Liver (tissue), 9 donors: Measurements from ENCODE around the gene TMEM242. TPM values are rescaled to one million over a fixed set of nuclear protein-coding genes. Genes with fewer than 3 reads are reported as not detected.

ENCODE experiments used
- DNase-seq: peaks from one replicate; pipeline ENCODE4 v3.0.0-alpha.2; 2017; ENCODE audit warnings: low spot score
- H3K27ac ChIP-seq, 2 donors: one replicate each; pipeline ENCODE4 v1.7.0; 2013; ENCODE audit warnings: inconsistent platforms in 2 of 2, low read length in 2 of 2, control low read depth in 1 of 2, low read depth in 1 of 2, mild to moderate bottlenecking in 1 of 2
- H3K27me3 ChIP-seq, 4 donors: one replicate each; pipeline versions ENCODE4 v1.6.1 to v1.7.0; 2013; ENCODE audit warnings: low read length in 3 of 4, inconsistent platforms in 1 of 4, mild to moderate bottlenecking in 1 of 4, moderate library complexity in 1 of 4; ENCODE audit not compliant: control insufficient read depth in 4 of 4, insufficient read depth in 4 of 4
- H3K36me3 ChIP-seq, 4 donors: one replicate each; pipeline versions ENCODE4 v1.6.1 to v1.7.0; 2013; ENCODE audit warnings: low read length in 3 of 4, mild to moderate bottlenecking in 3 of 4, low read depth in 1 of 4, moderate library complexity in 1 of 4; ENCODE audit not compliant: control insufficient read depth in 4 of 4, insufficient read depth in 3 of 4
- H3K4me1 ChIP-seq, 4 donors: one replicate each; pipeline versions ENCODE4 v1.6.1 to v1.7.0; 2013; ENCODE audit warnings: low read length in 3 of 4, mild to moderate bottlenecking in 3 of 4, moderate library complexity in 1 of 4; ENCODE audit not compliant: control insufficient read depth in 4 of 4, insufficient read depth in 4 of 4
- H3K4me3 ChIP-seq, 3 donors: one replicate each; pipeline versions ENCODE4 v1.6.1 to v1.7.0; 2013; ENCODE audit warnings: low read length in 3 of 3, control low read depth in 1 of 3, low read depth in 1 of 3, mild to moderate bottlenecking in 1 of 3
- H3K9ac ChIP-seq, 2 donors: one replicate each; pipeline ENCODE4 v1.7.0; 2013; ENCODE audit warnings: low read length in 2 of 2, mild to moderate bottlenecking in 2 of 2, moderate library complexity in 2 of 2, control low read depth in 1 of 2, low read depth in 1 of 2
- H3K9me3 ChIP-seq, 4 donors: one replicate each; pipeline versions ENCODE4 v1.6.1 to v1.7.0; 2013; ENCODE audit warnings: low read length in 3 of 4; ENCODE audit not compliant: control insufficient read depth in 4 of 4
- EGR1 ChIP-seq, 2 donors: IDR thresholded peaks; 2 replicates each; pipeline ENCODE4 v1.6.1; 2016 to 2018; ENCODE audit warnings: antibody characterized with exemption in 2 of 2, low read depth in 2 of 2
- FOXA1 ChIP-seq: IDR thresholded peaks from 2 replicates; pipeline ENCODE4 v1.6.1; 2016; ENCODE audit warnings: antibody characterized with exemption
- FOXA2 ChIP-seq: IDR thresholded peaks from 2 replicates; pipeline ENCODE4 v1.6.1; 2016; ENCODE audit warnings: antibody characterized with exemption
- GABPA ChIP-seq, 2 donors: IDR thresholded peaks in 1 of 2; conservative IDR thresholded peaks in 1 of 2; 2 replicates each; pipeline ENCODE4 v1.6.1; 2016; ENCODE audit warnings: antibody characterized with exemption in 2 of 2, mild to moderate bottlenecking in 1 of 2, moderate library complexity in 1 of 2
- HNF4A ChIP-seq, 2 donors: conservative IDR thresholded peaks; 2 replicates each; pipeline ENCODE4 v1.6.1; 2016; ENCODE audit warnings: antibody characterized with exemption in 2 of 2, mild to moderate bottlenecking in 2 of 2
- HNF4G ChIP-seq: IDR thresholded peaks from 2 replicates; pipeline ENCODE4 v1.6.1; 2016; ENCODE audit warnings: antibody characterized with exemption
- JUND ChIP-seq, 2 donors: IDR thresholded peaks; 2 replicates each; pipeline ENCODE4 v1.6.1; 2016; ENCODE audit warnings: antibody characterized with exemption in 2 of 2
- NR2F2 ChIP-seq: IDR thresholded peaks from 2 replicates; pipeline ENCODE4 v1.6.1; 2016; ENCODE audit warnings: antibody characterized with exemption
- RAD21 ChIP-seq, 2 donors: IDR thresholded peaks; 2 replicates each; pipeline ENCODE4 v1.6.1; 2016; ENCODE audit warnings: antibody characterized with exemption in 2 of 2, mild to moderate bottlenecking in 2 of 2
- RXRA ChIP-seq, 2 donors: IDR thresholded peaks; 2 replicates each; pipeline ENCODE4 v1.6.1; 2017 to 2018; ENCODE audit warnings: antibody characterized with exemption in 2 of 2, mild to moderate bottlenecking in 1 of 2
- SP1 ChIP-seq: IDR thresholded peaks from 2 replicates; pipeline ENCODE4 v1.6.1; 2018; ENCODE audit warnings: antibody characterized with exemption, mild to moderate bottlenecking
- TAF1 ChIP-seq: conservative IDR thresholded peaks from 2 replicates; pipeline ENCODE4 v1.6.1; 2016; ENCODE audit warnings: antibody characterized with exemption, mild to moderate bottlenecking
- YY1 ChIP-seq: IDR thresholded peaks from 2 replicates; pipeline ENCODE4 v1.6.1; 2016; ENCODE audit warnings: antibody characterized with exemption, mild to moderate bottlenecking
- WGBS: extraction: QIAGEN DNeasy Blood & Tissue Kit; methylation state at CpG from one replicate; pipeline ENCODE4 v1.1.7; 2013; 5-methylcytosine and 5-hydroxymethylcytosine counted together
- polyA plus RNA-seq, 2 donors: library from polyadenylated mRNA; stranded (reverse) in 1 of 2; unstranded in 1 of 2; fragments of 200-250 nt in 1 of 2; fragments of >200 nt in 1 of 2; fragmentation: Nextera tagmentation in 1 of 2; extraction: Ambion mirVana in 1 of 2; gene quantifications; one replicate each; pipeline versions ENCODE4 v1.2.1 to v1.2.3, GENCODE V29; 2013 to 2015
- total RNA-seq, 2 donors: library from RNA; depleted of rRNA; stranded (reverse); fragments of >200 nt; gene quantifications; one replicate each; pipeline ENCODE4 v1.2.3, GENCODE V29; 2014
- TF ChIP-seq, protein P1 (sequence below): fragments of 150-350 bp; IDR thresholded peaks from 2 replicates; pipeline ENCODE4 v1.5.1; 2017; ENCODE audit warnings: improper control_type of control experiment, low read depth, low read length; ENCODE audit not compliant: missing input control
- TF ChIP-seq, protein P2 (sequence below): IDR thresholded peaks from 2 replicates; pipeline ENCODE4 v1.6.1; 2016; ENCODE audit warnings: antibody characterized with exemption, mild to moderate bottlenecking
- TF ChIP-seq, protein P3 (sequence below): IDR thresholded peaks from 2 replicates; pipeline ENCODE4 v1.6.1; 2016; ENCODE audit warnings: antibody characterized with exemption
- TF ChIP-seq, protein P4 (sequence below): IDR thresholded peaks from 2 replicates; pipeline ENCODE4 v1.6.1; 2016; ENCODE audit warnings: antibody characterized with exemption
- TF ChIP-seq, protein P5 (sequence below): IDR thresholded peaks from 2 replicates; pipeline ENCODE4 v1.6.1; 2016; ENCODE audit warnings: antibody characterized with exemption
- donor health status: healthy.
- donor health status: healthy.
- donor health status: healthy.
- donor health status: healthy.
- donor health status: healthy.

Gene TMEM242
- total and polyA plus RNA-seq, 4 donors: 3.7 to 10.2 (median 6.1) TPM

DNA sequence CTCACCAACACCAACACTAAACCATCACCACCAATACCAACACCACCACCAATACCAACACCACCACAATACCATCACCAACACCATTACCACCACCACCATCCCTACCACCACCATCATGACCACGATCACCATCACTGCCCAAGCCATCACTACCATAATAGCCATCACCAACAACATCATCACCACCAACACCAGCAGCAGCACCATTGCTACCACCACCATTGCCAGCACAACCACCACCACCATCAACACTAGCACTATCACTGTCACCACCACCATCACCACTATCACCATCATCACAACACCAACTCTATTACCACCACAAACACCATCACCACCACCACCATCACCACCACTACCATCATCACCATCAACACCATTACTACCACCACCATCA, 53.0 kb downstream of the TMEM242 start:
- Histone ChIP-seq H3K27ac (no peak overlapping the region), H3K27me3 (no peaks in the 10 kb centered on the region), H3K36me3 (no peaks in the 10 kb centered on the region), H3K9ac (no peak overlapping the region), H3K4me1 (peaks cover 0 to 15% (median 5%) of the 10 kb centered on the region in 4 donors), H3K9me3 (no peaks in the 10 kb centered on the region), H3K4me3 (no peak overlapping the region)
- 88% methylated on average over 1 of the region's 1 CpG for WGBS
- TF ChIP-seq FOXA1 (no peak), YY1 (no peak)
- TF ChIP-seq, protein P1, sequence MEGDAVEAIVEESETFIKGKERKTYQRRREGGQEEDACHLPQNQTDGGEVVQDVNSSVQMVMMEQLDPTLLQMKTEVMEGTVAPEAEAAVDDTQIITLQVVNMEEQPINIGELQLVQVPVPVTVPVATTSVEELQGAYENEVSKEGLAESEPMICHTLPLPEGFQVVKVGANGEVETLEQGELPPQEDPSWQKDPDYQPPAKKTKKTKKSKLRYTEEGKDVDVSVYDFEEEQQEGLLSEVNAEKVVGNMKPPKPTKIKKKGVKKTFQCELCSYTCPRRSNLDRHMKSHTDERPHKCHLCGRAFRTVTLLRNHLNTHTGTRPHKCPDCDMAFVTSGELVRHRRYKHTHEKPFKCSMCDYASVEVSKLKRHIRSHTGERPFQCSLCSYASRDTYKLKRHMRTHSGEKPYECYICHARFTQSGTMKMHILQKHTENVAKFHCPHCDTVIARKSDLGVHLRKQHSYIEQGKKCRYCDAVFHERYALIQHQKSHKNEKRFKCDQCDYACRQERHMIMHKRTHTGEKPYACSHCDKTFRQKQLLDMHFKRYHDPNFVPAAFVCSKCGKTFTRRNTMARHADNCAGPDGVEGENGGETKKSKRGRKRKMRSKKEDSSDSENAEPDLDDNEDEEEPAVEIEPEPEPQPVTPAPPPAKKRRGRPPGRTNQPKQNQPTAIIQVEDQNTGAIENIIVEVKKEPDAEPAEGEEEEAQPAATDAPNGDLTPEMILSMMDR: no peak
- no peak for DNase-seq

DNA sequence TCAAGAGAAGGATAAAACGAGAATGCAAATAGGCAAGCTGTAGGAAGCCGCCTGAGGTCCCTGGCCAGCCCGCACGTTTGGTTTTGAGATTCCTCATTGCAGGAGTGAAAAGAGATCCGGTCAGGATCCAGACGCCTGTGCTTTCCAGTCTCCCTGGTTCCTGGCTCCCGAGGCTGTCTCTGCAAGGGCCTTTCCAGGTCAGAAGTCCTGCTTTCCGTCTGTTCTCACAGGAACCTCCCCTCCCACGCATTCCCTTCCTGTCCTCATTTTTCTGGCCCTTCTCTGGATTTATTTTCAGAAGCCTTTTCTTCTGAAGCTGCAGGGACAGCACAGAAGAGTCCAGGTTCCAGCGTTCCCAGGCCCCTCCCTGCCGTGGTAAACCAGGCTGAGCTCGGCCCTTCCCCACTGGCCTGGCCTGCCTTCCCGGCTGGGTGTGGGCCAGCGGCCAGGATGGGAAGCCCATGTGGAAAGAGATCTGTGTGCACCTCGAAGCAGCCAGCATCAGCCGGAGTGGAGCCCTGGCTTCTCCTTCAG, 54.0 kb downstream of the TMEM242 start:
- no peak overlapping the region for H3K9ac ChIP-seq
- H3K36me3 ChIP-seq: no peaks in the 10 kb centered on the region
- TF ChIP-seq TAF1 (no peak), NR2F2 (peak; percentile 91), FOXA1 (no peak), EGR1 (IDR thresholded peaks at IDR 0.05; ENCODE audit: low read depth in 2 of 2) (peak in 1 of 2 donors; percentile 42), HNF4A (conservative IDR thresholded peaks at IDR 0.05) (no peak), YY1 (peak; percentile 27), RAD21 (IDR thresholded peaks at IDR 0.05) (peak in 1 of 2 donors; percentile 37), RXRA (IDR thresholded peaks at IDR 0.05) (peak in 1 of 2 donors; percentile 4), JUND (IDR thresholded peaks at IDR 0.05) (no peak), SP1 (peak; percentile 46), GABPA (IDR thresholded peaks at IDR 0.05 in 1 of 2, conservative IDR thresholded peaks at IDR 0.05 in 1 of 2) (no peak), FOXA2 (no peak), HNF4G (no peak)
- TF ChIP-seq, protein P2, sequence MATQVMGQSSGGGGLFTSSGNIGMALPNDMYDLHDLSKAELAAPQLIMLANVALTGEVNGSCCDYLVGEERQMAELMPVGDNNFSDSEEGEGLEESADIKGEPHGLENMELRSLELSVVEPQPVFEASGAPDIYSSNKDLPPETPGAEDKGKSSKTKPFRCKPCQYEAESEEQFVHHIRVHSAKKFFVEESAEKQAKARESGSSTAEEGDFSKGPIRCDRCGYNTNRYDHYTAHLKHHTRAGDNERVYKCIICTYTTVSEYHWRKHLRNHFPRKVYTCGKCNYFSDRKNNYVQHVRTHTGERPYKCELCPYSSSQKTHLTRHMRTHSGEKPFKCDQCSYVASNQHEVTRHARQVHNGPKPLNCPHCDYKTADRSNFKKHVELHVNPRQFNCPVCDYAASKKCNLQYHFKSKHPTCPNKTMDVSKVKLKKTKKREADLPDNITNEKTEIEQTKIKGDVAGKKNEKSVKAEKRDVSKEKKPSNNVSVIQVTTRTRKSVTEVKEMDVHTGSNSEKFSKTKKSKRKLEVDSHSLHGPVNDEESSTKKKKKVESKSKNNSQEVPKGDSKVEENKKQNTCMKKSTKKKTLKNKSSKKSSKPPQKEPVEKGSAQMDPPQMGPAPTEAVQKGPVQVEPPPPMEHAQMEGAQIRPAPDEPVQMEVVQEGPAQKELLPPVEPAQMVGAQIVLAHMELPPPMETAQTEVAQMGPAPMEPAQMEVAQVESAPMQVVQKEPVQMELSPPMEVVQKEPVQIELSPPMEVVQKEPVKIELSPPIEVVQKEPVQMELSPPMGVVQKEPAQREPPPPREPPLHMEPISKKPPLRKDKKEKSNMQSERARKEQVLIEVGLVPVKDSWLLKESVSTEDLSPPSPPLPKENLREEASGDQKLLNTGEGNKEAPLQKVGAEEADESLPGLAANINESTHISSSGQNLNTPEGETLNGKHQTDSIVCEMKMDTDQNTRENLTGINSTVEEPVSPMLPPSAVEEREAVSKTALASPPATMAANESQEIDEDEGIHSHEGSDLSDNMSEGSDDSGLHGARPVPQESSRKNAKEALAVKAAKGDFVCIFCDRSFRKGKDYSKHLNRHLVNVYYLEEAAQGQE: peak; percentile 57
- TF ChIP-seq, protein P1: no peak
- TF ChIP-seq, protein P3, sequence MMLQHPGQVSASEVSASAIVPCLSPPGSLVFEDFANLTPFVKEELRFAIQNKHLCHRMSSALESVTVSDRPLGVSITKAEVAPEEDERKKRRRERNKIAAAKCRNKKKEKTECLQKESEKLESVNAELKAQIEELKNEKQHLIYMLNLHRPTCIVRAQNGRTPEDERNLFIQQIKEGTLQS: no peak
- TF ChIP-seq, protein P4, sequence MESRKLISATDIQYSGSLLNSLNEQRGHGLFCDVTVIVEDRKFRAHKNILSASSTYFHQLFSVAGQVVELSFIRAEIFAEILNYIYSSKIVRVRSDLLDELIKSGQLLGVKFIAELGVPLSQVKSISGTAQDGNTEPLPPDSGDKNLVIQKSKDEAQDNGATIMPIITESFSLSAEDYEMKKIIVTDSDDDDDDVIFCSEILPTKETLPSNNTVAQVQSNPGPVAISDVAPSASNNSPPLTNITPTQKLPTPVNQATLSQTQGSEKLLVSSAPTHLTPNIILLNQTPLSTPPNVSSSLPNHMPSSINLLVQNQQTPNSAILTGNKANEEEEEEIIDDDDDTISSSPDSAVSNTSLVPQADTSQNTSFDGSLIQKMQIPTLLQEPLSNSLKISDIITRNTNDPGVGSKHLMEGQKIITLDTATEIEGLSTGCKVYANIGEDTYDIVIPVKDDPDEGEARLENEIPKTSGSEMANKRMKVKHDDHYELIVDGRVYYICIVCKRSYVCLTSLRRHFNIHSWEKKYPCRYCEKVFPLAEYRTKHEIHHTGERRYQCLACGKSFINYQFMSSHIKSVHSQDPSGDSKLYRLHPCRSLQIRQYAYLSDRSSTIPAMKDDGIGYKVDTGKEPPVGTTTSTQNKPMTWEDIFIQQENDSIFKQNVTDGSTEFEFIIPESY: no peak
- TF ChIP-seq, protein P5, sequence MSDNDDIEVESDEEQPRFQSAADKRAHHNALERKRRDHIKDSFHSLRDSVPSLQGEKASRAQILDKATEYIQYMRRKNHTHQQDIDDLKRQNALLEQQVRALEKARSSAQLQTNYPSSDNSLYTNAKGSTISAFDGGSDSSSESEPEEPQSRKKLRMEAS: no peak
- DNase-seq: no peak
- WGBS: 67% methylated on average over 16 of the region's 16 CpGs
- H3K4me3 ChIP-seq: no peak overlapping the region
- H3K4me1 ChIP-seq: peaks cover 0 to 18% (median 2%) of the 10 kb centered on the region in 4 donors
- H3K27me3 ChIP-seq: no peaks in the 10 kb centered on the region
- H3K9me3 ChIP-seq: no peaks in the 10 kb centered on the region
- peak overlapping the region; percentile 57 to 61 for H3K27ac ChIP-seq
